Measurements from ENCODE around the gene FXYD4. TPM values are rescaled to one million over a fixed set of nuclear protein-coding genes. Genes with fewer than 3 reads are reported as not detected.

FXYD4 gene, protein sequence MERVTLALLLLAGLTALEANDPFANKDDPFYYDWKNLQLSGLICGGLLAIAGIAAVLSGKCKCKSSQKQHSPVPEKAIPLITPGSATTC
- not detected in 5 replicates for total RNA-seq (2022; extraction: Qiagen RNA extraction)

DNA sequence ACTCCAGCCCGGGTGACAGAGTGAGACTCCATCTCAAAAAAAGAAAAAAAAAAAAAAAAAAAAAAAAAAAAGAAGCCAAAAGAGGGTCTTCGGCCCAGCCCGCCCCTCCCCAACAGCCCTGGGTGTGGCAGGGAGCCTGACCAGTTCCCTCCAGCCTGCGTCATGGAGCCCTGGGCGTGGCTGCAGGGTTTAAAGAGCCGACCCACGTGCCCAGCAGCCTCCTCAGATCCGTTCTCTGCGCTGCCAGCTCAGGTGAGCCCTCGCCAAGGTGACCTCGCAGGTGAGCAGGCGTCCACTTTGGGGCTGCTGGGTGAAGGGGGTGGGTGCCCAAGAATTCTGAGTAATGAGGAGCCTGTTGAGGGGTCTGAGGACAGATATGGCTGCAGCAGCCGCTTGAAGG, at the start of gene FXYD4:
Gene FXYD4 (plus strand): TSS at position 219 of the 400 bp plus-strand sequence. CDS start 2,111 bp downstream, outside the sequence.

DNA sequence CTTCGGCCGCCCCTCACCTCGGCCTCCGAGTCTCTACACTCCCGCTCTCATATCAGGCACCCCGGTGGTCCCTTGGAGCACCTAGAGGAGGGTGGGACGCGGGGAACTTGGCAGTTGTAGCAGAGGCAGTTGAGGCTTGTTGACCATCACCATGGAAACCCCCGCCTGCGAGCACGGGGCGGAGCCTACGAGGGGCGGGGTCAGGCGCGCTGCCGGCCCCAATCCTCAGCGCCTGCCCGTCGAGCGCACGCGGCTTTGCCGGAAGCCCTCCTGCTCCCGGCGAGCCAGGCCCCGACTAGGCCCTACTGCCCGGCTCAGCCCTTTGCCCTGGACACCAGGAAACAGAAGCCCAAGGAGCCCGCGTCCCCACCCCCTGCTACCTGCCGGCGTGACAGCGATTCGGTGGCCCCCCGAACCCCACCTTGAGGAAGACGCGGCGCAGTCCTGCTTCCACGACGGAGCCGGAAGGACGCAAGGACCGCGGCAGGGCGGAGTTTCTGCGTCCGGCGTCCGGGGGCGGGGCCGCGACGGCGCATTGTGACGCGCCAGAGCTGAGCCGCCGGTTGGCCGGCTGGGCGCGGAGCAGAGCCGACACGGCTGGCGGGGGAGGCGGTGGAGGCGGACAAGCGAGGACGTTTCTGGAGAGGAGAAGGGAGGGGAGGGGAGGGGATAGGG, 37.4 kb downstream of the FXYD4 start, which contains the start of gene HNRNPF:
Gene HNRNPF (minus strand): TSS at position 477 of the 675 bp plus-strand sequence. CDS start 21,302 bp downstream, outside the sequence.

Other genes starting within 250 kb of the FXYD4 start
- gene CSGALNACT2, start 233.2 kb upstream of the FXYD4 start, total RNA-seq (2022; extraction: Qiagen RNA extraction), result 9.6 to 15.3 TPM (median 11.4 TPM) in 5 replicates
- gene RASGEF1A, start 104.6 kb upstream of the FXYD4 start, total RNA-seq (2022; extraction: Qiagen RNA extraction), result 4.2 to 6.1 TPM (median 5.0 TPM) in 5 replicates
- gene HNRNPF, start 37.5 kb downstream of the FXYD4 start, total RNA-seq (2022; extraction: Qiagen RNA extraction), result 331 to 373 TPM (median 346 TPM) in 5 replicates
- gene ZNF487, start 65.5 kb downstream of the FXYD4 start, total RNA-seq (2022; extraction: Qiagen RNA extraction), result 4.5 to 7.2 TPM (median 6.3 TPM) in 5 replicates
- 1.7 to 2.7 TPM (median 2.4 TPM) in 5 replicates for gene ZNF239, start 203.0 kb downstream of the FXYD4 start, total RNA-seq (2022; extraction: Qiagen RNA extraction)
- 1.6 to 2.6 TPM (median 1.8 TPM) in 5 replicates for gene ZNF485, start 234.8 kb downstream of the FXYD4 start, total RNA-seq (2022; extraction: Qiagen RNA extraction)